HL-60 (cell line): ENCODE data around the gene FMN1.

Experiments used
- DNase-seq, 2 experiments: peaks; one replicate each; pipeline ENCODE4 v3.0.0-alpha.2; 2010 to 2020; ENCODE audit warnings: low read depth in 1 of 2, low spot score in 1 of 2
- H3K27ac ChIP-seq: fragments of 250-450 bp; sonication (Bioruptor Pico); replicated peaks from 2 replicates; pipeline ENCODE4 v1.5.1; 2020; ENCODE audit warnings: mild to moderate bottlenecking, moderate library complexity
- H3K27me3 ChIP-seq: fragments of 250-450 bp; sonication (Bioruptor Pico); 2 replicates; pipeline ENCODE4 v1.5.1; 2021; ENCODE audit warnings: mild to moderate bottlenecking, moderate library complexity; ENCODE audit not compliant: insufficient read depth, poor library complexity, severe bottlenecking
- H3K4me3 ChIP-seq: replicated peaks from 2 replicates; pipeline ENCODE4 v1.5.1; 2011; ENCODE audit warnings: mild to moderate bottlenecking, control low read depth, low read length; ENCODE audit not compliant: insufficient read depth
- GABPA ChIP-seq: IDR thresholded peaks from 2 replicates; pipeline ENCODE4 v1.6.1; 2012; ENCODE audit warnings: low read depth
- POLR2AphosphoS5 ChIP-seq: IDR thresholded peaks from 2 replicates; pipeline ENCODE4 v1.6.1; 2012; ENCODE audit warnings: low read depth
- SPI1 ChIP-seq: IDR thresholded peaks from 2 replicates; pipeline ENCODE4 v1.6.1; 2012; ENCODE audit warnings: low read depth, mild to moderate bottlenecking, borderline replicate concordance
- TF ChIP-seq, protein P1 (sequence below): IDR thresholded peaks from one replicate; pipeline ENCODE4 v1.5.1; 2011; ENCODE audit warnings: low read length, control low read depth, inconsistent platforms; ENCODE audit not compliant: insufficient read depth
- TF ChIP-seq, protein P2 (sequence below): IDR thresholded peaks from 2 replicates; pipeline ENCODE4 v1.6.1; 2012; ENCODE audit warnings: low read depth; ENCODE audit not compliant: insufficient replicate concordance

Gene FMN1

GRCh38 chr15:32844118-32844711, 350.3 kb downstream of the FMN1 start:
- Histone ChIP-seq H3K4me3 (no peak overlapping the region), H3K27me3 (peaks cover 2% of the 10 kb centered on the region), H3K27ac (no peak overlapping the region)
- TF ChIP-seq GABPA (no peak), SPI1 (no peak), POLR2AphosphoS5 (no peak)
- TF ChIP-seq, protein P1, sequence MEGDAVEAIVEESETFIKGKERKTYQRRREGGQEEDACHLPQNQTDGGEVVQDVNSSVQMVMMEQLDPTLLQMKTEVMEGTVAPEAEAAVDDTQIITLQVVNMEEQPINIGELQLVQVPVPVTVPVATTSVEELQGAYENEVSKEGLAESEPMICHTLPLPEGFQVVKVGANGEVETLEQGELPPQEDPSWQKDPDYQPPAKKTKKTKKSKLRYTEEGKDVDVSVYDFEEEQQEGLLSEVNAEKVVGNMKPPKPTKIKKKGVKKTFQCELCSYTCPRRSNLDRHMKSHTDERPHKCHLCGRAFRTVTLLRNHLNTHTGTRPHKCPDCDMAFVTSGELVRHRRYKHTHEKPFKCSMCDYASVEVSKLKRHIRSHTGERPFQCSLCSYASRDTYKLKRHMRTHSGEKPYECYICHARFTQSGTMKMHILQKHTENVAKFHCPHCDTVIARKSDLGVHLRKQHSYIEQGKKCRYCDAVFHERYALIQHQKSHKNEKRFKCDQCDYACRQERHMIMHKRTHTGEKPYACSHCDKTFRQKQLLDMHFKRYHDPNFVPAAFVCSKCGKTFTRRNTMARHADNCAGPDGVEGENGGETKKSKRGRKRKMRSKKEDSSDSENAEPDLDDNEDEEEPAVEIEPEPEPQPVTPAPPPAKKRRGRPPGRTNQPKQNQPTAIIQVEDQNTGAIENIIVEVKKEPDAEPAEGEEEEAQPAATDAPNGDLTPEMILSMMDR, result peak; percentile 44
- TF ChIP-seq, protein P2, sequence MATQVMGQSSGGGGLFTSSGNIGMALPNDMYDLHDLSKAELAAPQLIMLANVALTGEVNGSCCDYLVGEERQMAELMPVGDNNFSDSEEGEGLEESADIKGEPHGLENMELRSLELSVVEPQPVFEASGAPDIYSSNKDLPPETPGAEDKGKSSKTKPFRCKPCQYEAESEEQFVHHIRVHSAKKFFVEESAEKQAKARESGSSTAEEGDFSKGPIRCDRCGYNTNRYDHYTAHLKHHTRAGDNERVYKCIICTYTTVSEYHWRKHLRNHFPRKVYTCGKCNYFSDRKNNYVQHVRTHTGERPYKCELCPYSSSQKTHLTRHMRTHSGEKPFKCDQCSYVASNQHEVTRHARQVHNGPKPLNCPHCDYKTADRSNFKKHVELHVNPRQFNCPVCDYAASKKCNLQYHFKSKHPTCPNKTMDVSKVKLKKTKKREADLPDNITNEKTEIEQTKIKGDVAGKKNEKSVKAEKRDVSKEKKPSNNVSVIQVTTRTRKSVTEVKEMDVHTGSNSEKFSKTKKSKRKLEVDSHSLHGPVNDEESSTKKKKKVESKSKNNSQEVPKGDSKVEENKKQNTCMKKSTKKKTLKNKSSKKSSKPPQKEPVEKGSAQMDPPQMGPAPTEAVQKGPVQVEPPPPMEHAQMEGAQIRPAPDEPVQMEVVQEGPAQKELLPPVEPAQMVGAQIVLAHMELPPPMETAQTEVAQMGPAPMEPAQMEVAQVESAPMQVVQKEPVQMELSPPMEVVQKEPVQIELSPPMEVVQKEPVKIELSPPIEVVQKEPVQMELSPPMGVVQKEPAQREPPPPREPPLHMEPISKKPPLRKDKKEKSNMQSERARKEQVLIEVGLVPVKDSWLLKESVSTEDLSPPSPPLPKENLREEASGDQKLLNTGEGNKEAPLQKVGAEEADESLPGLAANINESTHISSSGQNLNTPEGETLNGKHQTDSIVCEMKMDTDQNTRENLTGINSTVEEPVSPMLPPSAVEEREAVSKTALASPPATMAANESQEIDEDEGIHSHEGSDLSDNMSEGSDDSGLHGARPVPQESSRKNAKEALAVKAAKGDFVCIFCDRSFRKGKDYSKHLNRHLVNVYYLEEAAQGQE, result no peak
- no peak for DNase-seq

DNA sequence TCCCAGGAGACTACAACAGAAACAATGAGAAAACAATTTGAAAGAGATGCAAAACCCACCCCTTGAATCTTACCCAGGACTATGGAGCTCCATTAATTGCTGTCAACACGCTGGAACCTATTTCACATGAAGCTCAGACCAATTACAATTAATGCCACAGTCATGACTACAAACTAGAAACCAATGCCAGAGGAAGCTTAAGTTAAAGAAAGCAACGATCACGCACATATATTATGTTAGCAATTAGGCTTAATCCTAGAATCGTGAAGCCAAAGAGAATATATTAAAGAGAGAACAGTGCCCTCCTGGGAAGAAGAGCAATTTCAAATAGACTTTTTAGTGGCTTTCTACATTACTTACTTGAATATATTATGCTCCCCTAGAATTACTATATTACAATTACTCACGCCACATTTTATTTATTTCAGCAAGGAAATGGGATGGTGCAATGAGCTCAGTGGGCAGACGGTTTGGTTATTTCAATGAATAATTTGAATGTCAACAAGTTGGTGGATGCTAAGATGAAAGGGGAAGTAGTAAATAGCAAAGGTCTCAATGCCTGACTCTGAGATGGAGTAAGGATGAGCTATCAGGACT, 351.2 kb downstream of the FMN1 start:
- peaks cover 2% of the 10 kb centered on the region for H3K27me3 ChIP-seq
- no peak overlapping the region for H3K27ac ChIP-seq
- DNase-seq, result no peak
- H3K4me3 ChIP-seq, result no peak overlapping the region
- no peak for TF ChIP-seq GABPA
- TF ChIP-seq, protein P1, result no peak
- no peak for TF ChIP-seq SPI1
- no peak for TF ChIP-seq POLR2AphosphoS5
- TF ChIP-seq, protein P2, result no peak

- H3K27me3 ChIP-seq, result peaks cover 2% of the 10 kb centered on the region
- DNase-seq, result no peak
- no peak for TF ChIP-seq SPI1
- TF ChIP-seq, protein P1, result no peak
- TF ChIP-seq, protein P2, result no peak
- no peak for TF ChIP-seq GABPA
- no peak for TF ChIP-seq POLR2AphosphoS5
- H3K27ac ChIP-seq, result no peak overlapping the region
- H3K4me3 ChIP-seq, result no peak overlapping the region
These were observed 352.4 kb downstream of the FMN1 start for GRCh38 chr15:32842081-32842480.
